DMS114 treated with DMSO at 0.1 percent for 48 hours (cell line): ENCODE measurements around the gene LTO1.

ENCODE experiments used
- DNase-seq: peaks from one replicate; lab custom pipeline; 2025; ENCODE audit not compliant: unreplicated experiment; lab: John Stamatoyannopoulos, UW

LTO1 gene

DNA sequence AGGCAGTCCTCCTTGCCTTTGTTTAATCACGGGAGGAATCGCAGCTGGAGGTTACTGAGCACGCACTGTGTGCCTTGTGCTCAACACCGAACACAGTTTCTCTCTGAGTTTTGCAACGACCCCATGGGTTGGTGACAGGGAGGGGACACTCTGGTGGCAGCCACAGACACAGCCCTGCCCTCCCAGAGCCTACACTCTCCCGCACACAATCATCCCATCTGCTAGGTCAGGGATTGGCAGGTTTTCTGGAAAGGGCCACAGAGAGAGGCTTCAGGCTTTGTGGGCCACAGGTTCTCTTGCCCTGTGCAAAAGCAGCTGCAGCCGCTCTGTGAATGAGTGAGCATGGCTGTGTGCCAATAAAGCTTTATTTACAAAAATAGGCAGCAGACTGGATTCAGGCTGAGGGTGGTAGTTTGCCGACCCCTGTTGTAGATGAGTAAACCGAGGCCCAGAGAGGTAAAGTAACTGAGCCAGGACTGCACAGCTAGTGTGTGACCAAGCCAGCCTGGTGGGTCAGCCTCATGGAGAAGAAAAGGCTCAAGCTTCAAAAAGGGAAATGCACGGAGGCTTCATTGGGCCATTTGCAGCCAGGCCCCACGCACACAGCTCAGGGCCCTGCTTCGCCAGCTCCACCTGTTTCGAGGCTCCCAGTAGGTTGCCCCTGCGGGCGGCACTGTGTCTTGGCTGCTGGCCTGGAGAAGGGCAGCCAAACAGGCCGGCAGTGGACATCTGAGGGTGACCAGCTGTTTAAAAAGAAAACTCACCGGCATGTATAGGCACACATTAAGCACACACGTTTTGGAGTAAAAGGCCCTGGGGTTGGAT, 16.3 kb downstream of the LTO1 start:
- no peak for DNase-seq

DNA sequence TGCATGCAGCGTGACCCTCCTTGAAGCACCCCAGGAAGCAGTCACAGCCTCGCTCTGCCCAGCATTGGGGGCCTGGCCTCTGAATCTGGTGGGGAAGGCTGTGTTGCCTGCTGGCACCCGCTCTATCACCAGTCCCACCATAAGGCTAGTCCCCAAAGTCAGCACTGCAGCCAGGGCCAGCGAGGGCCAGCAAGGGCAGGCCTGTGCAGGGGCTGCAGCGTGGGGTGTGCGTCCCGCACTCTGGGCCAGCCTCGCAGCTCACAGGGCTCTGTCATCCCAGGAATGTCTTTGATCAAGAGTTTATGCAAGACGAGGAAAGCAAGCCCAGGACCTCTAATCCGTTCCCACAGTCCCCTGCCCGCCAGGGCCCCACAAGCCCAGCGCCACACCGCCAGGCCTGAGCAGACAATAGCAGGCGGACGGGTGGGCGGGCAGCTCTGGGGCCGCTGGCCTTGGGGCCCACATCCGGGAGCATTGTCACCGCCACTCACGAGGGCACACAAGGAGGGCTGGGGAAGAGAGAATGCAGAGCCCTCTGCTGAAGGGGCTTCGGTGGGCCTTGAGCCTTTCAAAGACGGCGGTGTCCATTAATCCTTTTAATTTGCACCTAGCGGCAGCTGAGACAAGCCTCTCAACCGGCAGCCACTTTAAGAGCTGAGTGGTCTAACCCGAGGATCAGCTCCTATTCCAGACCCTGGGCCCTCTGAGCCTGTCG, 17.1 kb downstream of the LTO1 start:
- no peak for DNase-seq

DNA sequence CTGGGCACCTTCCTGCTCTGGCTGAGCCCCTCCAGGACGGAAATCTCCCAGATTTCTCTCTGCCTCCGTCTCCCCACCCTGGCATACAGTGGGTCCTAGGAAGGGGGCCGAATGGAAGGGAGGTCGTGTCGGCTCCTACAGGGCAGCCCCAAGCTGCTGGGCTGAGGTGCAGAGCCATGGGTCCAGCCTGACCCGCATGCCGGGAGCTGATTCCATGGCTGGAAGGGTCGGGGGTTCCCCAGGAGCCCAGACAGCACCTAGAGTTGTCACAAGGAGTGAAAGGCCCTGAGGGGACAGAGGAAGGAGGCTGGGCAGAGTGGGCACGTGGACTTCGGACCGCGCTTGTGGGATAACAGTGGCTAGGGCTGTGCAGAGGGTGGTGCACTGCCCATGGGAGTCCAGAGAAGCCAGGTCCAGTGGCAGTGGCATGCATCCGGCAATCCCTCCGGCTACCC, 17.7 kb downstream of the LTO1 start:
- DNase-seq, result no peak

DNA sequence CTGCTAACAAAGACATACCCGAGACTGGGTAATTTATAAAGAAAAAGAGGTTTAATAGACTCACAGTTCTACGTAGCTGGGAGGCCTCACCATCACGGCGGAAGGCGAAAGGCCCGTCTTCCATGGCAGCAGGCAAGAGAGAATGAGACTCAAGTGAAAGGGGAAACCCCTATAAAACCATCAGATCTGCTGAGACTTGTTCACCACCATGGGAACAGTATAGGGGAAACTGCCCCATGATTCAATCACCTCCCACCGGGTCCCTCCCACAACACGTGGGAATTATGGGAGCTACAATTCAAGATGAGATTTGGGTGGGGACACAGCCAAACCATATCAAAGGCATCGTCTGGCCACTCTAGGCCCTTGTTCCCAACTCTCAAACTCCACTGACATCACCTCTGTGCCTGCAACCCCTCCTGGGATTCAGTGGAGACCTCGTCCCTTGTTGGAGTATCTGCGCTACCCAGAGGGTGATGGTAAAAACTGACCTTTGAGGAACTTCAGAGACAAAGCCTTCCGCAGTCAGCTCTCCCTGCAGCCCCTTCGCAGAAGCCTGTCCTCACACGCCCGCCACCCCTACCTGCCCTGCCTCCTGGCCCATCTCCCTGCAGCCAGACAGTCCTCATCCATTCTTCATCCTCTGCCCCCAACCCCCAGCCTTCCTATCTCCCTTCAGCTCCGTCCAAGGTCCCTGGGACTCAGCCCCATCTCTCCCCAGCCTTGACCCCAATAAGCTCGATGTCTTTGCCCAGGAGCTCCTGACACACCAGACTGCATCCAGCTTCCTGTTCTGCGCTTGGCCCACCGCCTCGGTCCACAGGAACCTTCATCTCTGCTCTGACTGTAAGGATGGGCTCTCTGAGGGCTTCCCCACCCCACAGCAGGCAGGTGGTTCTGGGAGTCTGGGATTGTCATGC, 18.4 kb downstream of the LTO1 start:
- no peak for DNase-seq

DNA sequence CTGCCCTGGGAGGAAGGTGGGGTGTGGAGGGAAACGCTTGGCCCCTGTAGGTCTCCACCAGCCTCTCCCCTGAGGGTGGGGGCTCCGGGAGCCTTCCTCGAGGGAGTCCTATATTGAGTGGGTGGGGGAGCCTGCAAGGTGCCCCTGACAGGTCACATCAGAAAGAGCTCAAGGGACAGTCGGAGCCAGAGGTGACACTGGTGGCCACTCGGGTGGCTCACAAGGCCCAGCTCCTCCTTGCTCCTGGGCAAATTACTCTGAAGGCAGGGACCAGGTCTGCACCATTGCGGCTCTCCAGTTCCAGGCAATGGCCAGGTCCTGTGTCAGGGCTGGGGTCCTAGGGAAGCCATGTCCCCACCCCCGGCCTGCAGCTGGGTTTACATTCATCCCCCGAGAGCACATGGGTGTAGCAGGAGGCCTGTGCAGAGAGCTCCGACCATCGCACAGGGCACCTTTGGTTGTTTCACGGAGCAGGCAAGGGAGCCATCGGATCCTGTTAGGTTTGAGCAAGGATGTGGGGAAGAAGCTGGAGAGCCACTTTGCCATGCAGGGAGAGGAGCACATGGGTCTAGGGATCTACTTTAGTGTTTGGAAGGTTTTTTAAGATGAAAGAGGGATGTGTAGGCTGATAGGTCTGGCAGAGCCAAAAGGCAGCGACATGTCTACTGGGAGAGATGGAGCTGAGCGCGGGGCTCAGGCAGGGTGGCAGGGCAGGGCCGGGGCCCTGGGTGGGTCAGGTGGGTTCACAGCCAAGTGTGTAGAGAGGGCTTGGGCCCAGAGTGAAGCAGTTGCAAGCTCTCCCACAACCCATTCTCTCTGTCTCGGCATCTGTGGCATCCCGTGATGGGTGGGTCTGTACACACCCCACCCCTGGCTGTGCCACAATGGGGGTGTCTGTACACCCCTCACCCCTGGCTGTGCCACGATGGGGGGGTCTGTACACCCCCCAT, 19.4 kb downstream of the LTO1 start:
- no peak for DNase-seq

DNA sequence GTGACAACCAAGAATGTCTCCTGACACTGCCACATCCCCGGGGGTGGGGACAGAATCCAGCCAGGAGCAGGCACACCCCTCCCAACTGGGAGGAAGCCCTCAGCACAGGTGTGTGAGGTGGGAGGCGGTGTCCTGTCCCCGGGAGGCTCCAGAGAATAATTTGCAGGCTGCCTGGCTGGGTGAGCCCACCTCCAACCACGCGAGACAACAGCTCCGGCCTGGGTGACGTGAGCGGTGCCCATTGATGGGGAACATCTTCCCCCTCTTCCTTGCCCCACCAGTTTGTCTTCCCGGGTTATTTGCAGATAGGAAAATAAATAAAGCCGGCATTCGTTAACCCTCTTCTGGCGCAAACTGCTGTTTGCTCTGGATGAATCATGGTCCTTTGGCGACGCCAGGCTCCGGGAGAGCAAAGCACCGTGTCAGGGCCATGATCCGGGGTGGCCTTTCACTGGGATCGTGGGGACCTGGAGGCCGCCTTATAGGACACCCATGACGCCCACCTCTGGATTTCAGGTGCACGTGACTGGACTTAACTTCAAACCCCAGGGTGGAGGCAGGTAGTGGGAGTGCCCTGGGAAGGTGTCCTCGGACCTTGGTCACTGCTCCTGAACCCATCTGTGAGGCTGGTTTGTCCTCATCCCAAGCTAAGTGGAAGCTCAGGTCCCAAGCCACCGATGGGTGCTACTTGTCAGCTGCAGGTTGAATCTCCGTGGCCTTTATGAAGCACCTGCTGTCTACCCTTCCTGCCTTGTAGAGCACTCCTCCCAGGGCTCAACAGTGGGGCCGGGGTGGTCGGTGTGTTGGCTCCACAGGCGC, 20.3 kb downstream of the LTO1 start:
- DNase-seq, result no peak

DNA sequence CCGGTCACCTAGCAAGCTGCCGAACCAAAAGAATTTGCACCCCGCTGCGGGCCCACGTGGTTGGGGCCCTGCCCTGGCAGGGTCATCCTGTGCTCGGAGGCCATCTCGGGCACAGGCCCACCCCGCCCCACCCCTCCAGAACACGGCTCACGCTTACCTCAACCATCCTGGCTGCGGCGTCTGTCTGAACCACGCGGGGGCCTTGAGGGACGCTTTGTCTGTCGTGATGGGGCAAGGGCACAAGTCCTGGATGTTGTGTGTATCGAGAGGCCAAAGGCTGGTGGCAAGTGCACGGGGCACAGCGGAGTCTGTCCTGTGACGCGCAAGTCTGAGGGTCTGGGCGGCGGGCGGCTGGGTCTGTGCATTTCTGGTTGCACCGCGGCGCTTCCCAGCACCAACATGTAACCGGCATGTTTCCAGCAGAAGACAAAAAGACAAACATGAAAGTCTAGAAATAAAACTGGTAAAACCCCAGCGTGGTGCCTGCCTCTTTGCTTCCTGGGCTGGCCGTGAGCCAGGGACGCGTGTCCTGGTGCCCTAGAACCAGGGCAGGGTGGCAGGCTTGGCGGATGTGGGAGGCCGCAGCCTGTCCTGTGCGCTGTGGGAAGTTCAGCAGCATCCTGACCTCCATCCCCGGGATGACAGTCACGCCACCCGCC, 21.0 kb downstream of the LTO1 start:
- no peak for DNase-seq

DNA sequence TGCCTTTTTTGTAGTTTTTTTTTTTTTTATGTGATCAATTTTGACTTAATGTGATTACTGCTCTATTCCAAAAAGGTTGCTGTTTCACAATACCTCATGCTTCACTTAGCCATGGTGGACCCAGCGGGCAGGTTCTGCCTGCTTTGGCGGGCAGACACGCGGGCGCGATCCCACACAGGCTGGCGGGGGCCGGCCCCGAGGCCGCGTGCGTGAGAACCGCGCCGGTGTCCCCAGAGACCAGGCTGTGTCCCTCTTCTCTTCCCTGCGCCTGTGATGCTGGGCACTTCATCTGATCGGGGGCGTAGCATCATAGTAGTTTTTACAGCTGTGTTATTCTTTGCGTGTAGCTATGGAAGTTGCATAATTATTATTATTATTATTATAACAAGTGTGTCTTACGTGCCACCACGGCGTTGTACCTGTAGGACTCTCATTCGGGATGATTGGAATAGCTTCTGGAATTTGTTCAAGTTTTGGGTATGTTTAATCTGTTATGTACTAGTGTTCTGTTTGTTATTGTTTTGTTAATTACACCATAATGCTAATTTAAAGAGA, 21.7 kb downstream of the LTO1 start:
- DNase-seq, result no peak

DNA sequence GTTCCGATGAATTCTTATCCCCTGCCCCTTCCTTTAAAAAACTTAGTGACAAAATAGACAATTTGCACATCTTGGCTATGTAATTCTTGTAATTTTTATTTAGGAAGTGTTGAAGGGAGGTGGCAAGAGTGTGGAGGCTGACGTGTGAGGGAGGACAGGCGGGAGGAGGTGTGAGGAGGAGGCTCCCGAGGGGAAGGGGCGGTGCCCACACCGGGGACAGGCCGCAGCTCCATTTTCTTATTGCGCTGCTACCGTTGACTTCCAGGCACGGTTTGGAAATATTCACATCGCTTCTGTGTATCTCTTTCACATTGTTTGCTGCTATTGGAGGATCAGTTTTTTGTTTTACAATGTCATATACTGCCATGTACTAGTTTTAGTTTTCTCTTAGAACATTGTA, 22.2 kb downstream of the LTO1 start:
- DNase-seq, result no peak

DNA sequence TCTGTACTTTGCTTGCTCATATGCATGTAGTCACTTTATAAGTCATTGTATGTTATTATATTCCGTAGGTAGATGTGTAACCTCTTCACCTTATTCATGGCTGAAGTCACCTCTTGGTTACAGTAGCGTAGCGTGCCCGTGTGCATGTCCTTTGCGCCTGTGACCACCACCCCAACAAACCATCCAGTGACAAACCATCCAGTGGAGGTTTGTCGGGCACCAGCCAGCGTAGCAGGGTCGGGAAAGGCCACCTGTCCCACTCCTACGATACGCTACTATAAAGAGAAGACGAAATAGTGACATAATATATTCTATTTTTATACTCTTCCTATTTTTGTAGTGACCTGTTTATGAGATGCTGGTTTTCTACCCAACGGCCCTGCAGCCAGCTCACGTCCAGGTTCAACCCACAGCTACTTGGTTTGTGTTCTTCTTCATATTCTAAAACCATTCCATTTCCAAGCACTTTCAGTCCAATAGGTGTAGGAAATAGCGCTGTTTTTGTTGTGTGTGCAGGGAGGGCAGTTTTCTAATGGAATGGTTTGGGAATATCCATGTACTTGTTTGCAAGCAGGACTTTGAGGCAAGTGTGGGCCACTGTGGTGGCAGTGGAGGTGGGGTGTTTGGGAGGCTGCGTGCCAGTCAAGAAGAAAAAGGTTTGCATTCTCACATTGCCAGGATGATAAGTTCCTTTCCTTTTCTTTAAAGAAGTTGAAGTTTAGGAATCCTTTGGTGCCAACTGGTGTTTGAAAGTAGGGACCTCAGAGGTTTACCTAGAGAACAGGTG, 23.1 kb downstream of the LTO1 start:
- no peak for DNase-seq

DNA sequence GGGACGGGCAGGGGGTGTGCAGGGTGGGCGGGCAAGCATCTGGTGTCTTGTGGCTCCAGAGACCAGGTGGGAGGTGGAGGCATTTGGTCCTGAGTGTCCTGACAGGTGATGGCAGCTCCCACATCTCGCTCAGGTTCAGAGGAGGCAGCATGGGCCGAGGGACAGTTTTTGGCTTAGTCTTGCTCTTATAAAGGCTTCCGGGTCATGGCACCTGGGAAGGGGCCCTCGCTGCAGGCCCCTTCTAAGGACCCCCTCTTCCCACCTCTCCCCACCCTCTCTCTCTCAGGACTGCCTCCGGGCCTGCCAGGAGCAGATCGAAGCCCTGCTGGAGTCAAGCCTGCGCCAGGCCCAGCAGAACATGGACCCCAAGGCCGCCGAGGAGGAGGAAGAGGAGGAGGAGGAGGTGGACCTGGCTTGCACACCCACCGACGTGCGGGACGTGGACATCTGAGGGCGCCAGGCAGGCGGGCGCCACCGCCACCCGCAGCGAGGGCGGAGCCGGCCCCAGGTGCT, 24.3 kb downstream of the LTO1 start:
- DNase-seq, result no peak

DNA sequence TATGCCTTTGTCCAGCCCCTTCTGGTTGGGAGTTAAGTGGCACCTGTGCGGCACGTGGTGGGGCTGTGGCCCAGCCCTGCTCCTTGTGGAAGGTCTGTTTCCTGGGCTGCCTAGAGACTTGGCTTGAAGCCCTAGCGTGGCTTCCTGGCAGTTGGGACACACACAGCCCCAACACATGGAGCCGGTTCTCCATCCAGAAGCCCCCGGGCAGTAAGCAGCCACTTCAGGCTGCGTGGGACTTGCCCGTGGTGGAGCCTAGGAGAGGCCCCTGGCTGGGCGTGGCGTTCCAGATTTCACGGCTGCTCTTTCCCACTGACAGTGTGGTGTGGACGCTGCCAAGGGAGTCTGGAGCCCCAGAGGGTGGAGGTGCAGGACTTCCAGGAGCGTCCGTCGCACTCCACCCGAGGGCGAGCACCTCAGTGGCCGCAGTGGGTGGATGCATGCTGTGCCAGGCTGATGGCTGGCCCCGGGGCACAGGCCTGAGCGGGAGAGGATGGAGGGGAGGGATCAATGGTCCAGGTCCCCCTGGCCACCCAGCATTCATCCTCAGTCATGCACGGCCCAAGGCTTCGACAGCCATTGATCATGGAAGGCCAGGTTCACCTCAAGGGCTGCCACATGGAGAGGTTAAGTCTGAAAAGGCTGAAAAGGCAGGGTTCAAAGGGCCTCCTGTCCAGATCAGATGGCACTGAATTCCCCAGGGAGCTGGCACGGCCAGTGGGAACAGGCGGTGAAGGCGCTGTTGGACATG, 24.9 kb downstream of the LTO1 start:
- no peak for DNase-seq

DNA sequence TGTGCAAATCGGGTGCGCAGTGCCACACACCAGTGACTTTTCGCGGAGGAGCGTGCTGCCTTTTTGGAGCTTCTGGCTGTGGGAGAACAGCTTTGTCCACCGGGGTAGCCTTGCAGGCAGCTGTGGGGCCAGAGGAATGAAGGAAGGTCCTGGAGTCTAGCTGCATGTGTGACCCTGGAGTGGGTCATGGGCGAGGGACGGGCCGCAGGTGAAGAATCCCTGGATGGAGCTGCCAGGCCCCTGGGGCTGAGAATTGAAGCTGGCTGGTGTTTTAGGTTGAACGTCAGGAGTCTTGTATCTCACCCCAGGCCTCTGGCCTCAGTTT, 25.6 kb downstream of the LTO1 start:
- no peak for DNase-seq

DNA sequence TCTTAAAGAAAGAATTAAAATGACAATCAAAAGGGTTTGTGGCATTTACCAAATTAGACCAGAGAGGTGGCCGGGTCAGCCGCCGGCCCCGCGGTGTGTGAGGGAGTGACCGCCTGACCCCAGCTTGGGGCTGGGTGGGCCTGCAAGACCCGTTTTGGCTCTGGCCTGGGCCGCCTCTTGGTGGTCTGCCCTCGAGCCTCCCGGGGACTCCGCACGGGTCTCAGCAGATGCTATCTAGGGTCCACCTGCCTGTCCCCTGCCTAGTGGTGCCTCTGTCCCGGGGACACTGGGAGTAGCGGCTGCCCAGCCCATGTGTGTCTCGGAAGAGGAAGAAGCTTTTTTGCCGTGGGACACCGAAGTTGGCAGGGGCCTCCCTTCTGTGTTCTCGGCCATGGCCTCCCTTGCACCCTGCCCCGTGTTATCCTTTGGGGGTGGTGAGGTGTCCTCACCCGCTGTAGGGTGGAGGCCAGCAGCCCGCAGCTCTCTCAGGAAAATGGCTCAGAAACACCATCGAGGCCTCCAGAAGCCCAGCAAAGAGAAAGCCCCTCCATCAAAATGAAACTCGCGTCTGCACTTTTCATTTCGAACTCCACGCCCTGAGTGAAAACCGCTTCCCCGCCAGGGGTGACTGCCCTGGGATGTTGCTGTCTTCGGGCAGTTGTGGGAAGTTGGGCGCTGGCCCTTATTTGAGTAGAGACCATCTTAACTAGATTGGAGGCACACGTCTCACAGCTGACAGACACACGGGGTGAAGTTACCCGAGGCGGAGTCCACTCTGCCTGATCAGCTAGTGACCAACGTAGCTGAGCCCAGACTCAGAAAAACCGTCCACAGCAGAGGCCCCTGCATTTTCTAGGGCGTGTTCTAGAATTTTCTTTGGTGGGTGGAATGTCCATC, 26.2 kb downstream of the LTO1 start:
- no peak for DNase-seq

DNA sequence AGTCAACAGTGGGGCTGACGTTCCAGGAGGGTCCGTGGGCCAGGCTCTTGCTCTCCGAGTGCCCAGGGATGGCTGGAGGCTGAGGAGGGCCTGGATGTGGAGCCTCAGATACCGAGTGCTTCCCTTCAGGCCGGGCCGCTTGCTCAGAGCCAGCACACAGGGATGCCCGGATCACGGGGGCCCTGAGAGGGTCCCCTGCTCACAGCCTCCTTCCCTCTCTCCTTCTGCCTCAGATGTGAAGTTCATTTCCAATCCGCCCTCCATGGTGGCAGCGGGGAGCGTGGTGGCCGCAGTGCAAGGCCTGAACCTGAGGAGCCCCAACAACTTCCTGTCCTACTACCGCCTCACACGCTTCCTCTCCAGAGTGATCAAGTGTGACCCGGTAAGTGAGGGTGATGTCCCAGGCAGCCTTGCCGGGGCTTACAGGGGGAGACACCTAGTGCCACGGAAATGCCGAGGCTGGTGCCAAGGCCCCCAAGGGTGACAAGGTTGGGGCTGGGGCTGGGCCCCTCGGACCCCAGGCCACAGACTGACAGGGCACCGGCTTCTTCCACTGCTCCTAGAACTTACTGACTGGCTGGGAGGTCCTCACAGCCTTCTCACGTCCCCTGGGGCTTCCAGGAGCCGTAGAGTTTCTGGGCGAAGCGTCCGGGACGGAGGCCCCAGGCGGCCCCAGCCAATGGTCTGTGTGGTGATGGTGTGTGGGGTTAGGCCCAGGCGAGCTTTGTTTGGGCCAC, 27.2 kb downstream of the LTO1 start:
- no peak for DNase-seq
